GM12873 (cell line): ENCODE measurements around the gene PLA2G6.

ENCODE experiments used
- CTCF ChIP-seq: IDR thresholded peaks from 2 replicates; pipeline ENCODE4 v1.5.1; 2012; ENCODE audit warnings: low read depth, mild to moderate bottlenecking, moderate library complexity, low read length, control low read depth; ENCODE audit not compliant: insufficient read depth; ENCODE audit errors: missing control alignments

Gene PLA2G6

DNA sequence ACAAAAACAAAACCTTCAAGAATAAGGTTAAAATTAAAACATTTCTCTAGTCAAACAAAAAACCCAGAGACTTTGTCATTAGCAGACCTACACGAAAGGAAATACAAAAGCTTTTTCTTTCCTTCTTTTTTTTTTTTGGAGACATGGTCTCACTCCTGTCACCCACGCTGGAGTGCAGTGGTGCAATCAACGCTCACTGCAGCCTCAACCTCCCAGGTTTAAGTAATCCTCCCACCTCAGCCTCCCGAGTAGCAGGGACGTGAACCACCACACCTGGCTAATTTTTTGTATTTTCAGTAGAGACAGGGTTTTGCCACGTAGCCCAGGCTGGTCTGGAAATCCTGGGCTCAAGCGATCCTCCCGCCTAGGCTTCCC, 30.5 kb downstream of the PLA2G6 start:
- no peak for TF ChIP-seq CTCF

DNA sequence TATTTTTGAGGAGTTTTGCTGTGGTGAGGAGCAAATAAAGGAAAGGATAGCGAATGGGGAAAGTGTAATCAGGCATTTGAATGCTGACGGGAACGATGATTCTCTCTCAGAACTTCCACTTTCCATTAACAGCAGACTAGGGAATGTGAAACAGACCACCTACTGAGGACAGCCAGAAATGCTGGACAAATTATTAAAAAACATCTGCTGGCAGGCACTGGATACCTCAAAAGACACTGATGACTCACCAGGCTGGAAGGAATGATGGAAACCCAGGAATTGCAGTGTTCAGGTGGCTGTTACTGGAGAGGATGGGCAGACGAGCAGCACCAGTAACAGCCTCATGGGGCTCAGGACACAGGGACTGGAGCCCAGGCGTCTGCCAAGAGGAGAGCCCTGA, 33.4 kb downstream of the PLA2G6 start:
- no peak for TF ChIP-seq CTCF

DNA sequence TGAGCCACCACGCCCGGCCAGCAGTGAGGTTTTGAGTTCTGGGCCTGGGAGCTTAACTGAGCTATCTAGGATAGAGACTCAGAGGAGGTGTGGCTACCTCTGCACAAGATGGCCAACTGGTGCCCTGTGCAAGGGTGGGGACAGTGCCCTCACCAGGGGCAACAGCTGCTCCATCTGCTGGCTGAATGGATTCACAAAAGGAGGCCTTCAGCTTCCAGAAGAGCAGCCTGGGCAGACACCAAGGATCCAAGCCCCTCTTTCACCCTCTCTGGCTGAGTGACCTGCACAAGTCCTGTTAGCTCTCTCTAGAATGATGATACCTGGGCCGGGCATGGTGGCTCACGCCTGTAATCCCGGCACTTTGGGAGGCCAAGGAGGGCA, 37.6 kb downstream of the PLA2G6 start:
- TF ChIP-seq CTCF, result no peak

DNA sequence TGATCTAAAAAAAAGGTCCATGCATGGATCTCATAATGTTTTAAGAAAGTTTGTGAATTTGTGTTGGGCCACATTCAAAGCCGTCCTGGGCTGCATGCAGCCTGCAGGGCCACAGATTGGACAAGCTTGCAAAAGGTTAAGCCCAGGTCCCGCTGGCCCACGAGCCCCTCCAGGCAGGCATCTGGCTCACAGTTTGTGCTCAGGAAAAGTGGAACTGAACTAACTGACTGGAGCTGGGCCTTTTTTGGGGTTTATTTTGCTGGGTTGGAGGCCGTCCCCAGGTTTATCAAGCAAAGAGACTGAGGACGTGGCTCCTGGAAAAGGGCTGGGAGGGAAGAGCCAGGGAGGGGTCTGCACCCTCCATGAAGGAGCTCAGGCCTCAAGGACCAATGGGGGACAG, 39.0 kb downstream of the PLA2G6 start:
- no peak for TF ChIP-seq CTCF

DNA sequence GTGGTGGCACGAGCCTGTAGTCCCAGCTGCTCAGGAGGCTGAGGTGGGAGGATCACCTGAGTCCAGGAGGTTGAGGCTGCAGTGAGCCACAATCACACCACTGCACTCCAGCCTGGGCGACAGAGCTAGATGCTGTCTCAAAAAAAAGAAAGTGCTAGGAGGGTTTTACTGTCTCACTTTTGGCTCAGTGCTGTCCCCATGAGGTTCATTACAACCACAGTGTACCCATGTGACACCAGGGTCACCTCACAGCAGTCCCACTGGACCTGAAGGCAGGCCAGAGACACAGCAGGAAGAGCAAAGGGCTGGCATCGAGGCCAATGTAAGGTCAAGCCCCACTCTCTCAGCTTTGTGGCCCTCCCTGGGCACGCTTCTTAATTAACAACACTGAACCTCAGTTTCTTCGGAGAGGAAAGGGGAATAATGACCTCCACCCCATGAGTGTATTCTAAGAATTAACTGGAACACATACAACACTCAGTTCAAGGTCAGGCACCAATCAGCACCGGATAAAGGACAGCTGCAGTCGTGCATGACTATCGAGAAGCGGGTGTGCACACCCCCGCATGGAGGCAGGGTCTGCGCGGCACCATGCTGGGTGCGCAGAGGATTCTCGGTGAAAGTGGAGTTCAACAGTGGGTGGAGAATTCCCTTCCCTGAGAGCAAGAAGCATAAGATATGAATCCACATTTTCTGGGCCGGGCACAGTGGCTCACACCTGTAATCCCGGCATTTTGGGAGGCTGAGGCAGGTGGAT, 40.2 kb downstream of the PLA2G6 start:
- TF ChIP-seq CTCF, result no peak

- TF ChIP-seq CTCF, result no peak
Measured at GRCh38 chr22:38139901-38140300, 41.7 kb downstream of the PLA2G6 start.

DNA sequence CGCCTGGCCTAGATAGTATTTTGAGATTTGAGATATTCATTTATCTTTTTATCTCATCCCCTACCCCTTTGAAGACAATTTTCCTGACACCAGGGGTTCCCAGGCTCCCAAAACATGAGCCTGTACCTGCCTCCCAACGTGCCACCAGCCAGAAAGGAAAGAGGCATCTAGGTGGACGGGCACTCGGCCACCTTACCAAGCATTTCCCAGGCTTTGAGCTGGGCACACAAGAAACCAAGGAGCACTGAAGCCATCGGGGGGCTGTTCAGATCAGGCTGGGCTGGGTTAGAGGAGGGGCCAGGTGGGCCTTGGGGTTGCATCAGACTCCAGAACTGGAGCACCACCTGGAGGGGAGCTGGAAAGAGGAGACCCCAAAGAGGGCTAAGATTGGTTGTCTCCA, 42.7 kb downstream of the PLA2G6 start:
- no peak for TF ChIP-seq CTCF
